ENCODE data around the gene PIR.

PIR gene

DNA sequence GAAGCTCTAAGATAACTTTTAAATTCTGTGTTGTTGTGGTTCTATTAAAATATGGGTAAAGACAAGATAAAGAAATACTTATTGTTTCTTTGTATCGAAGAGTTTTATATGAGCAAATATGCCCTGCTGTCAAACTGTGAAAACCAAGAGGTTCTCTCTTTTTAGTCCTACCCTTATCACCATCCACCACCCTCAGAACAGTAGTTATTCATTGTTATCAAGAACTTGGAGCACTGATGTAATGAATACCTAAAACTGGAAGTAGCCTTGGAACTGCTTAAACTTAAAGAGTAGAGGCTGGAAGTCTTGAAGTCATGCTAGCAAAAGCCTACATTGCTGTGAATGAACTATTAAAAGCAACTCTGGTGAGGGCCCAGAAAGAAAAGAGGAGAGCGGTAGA is 9.2 kb downstream of the PIR start:
- DNase-seq (ENCODE audit: low read depth in 2 of 2): no peak

GRCh38 chrX:15475486-15475885 is 17.6 kb downstream of the PIR start:
- no peak for DNase-seq (ENCODE audit: low read depth in 2 of 2)

DNA sequence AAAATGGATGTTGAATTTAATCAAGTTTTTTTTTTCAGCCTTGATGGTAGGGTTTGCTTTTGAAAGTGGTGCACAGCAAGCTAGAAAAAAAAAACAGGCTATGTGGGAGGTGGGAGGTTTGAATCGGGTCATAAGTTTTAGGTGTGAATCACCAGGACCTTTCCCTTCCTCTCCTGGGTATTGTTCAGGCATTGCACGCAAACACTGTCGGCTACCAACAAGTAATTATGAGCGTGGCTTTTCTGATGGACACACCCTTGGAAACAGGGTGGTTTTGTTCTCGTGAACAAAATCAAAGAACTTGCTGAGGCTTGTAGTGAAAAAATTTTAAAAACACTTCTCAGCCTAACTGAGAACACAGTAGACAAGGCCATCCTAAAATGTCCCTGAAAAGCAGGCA is 18.1 kb downstream of the PIR start:
- DNase-seq (ENCODE audit: low read depth in 2 of 2): no peak

DNA sequence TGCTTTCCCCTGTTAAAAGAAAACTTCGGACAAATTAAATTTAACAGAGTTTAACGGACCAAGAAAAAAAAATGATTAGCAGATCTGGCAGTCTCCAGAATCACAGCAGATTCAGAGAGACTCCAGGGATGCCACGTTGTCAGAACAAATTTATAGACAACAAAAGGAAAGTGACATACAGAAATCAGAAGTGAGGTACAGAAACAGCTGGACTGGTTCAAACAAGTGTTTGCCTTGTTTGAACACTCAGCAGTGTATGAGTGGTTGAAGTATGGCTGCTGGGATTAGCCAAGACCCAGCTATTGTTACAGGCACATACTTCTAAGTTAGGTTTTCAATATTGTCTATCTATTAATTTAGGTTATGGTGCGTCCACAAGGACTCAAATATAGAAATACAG is 19.1 kb downstream of the PIR start:
- no peak for DNase-seq (ENCODE audit: low read depth in 2 of 2)

DNA sequence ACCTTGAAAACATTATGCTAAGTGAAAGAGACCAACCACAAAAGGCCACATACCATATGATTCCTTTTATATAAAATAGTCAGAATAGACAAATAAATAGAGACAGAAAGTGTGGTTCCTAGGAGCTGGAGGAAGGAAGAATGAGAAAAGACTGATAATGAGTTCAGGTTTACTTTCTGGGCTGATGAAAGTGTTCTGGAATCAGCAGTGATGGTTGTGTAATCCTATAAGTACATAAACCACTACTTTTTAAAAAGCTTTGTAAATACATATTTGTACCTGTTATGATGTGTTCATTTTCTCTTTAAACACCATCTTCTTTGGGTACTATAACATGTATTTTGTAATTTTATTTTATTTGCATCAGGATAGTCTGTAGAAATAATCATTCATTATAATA is 20.6 kb downstream of the PIR start:
- no peak for DNase-seq (ENCODE audit: low read depth in 2 of 2)

GRCh38 chrX:15471028-15471427 is 22.1 kb downstream of the PIR start:
- DNase-seq (ENCODE audit: low read depth in 2 of 2): peak; percentile 11 to 13

- no peak for DNase-seq (ENCODE audit: low read depth in 2 of 2)
Observed at GRCh38 chrX:15469613-15470012, 23.5 kb downstream of the PIR start.

- DNase-seq (ENCODE audit: low read depth in 2 of 2): no peak
Observed at GRCh38 chrX:15468036-15468435, 25.1 kb downstream of the PIR start.

DNA sequence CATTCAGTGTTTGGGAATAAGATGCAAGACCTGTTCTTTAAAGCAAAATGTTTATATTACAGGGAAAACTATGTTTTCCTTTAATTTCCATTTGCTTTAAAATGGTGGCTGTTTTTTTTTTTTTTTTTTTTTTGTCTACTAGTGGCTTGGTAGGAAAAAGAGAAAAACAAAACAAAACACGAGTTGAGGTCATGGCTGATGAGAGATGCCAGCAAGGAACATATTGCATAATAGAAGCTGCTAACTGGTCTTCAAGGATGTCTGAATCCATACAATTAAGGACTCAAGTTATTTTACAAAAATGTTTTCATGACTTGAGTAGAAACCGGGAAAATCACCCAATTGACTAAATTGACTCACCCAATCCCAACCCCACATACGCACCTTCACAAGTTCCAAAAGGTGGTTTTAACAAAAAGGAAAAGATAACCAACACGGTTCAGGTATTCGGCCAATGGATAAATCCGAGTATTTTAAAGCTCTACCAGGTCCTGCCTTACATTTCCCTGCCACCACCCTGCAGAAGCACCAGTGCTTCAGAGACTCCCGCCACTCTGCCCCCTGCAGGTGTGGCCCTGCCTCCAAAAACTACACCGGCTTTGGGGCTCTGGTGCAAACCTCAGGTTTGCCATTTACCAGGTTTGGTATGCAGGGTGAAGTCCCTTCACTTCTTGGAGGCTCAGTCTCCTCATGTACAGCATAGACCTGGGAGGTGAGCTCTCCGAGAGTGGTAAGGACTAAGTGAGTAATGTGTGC is 27.1 kb downstream of the PIR start:
- no peak for DNase-seq (ENCODE audit: low read depth in 2 of 2)

DNA sequence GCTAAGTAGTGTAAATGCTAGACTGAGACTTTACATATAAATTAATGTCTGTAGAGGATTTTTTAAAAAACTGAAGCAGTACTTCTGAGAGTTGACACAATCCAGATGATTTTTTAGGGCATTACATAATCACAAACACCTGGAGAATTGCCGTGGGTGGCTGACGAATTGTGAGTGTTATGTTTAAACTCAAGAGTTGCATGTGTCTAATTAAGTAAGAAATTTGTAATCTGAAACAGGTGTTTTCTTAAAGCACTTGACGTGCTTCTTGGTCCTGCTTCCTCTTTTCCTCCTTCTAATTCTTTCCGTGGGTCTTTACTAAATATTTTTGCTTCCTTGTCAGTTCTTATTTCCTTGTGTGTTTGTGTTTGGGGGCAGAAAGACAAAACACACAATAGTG is 27.8 kb downstream of the PIR start:
- DNase-seq (ENCODE audit: low read depth in 2 of 2): no peak

- DNase-seq (ENCODE audit: low read depth in 2 of 2): no peak
Observed at GRCh38 chrX:15464704-15465103, 28.4 kb downstream of the PIR start.

- no peak for DNase-seq (ENCODE audit: low read depth in 2 of 2)
Observed at GRCh38 chrX:15451913-15452312, 41.2 kb downstream of the PIR start.

DNA sequence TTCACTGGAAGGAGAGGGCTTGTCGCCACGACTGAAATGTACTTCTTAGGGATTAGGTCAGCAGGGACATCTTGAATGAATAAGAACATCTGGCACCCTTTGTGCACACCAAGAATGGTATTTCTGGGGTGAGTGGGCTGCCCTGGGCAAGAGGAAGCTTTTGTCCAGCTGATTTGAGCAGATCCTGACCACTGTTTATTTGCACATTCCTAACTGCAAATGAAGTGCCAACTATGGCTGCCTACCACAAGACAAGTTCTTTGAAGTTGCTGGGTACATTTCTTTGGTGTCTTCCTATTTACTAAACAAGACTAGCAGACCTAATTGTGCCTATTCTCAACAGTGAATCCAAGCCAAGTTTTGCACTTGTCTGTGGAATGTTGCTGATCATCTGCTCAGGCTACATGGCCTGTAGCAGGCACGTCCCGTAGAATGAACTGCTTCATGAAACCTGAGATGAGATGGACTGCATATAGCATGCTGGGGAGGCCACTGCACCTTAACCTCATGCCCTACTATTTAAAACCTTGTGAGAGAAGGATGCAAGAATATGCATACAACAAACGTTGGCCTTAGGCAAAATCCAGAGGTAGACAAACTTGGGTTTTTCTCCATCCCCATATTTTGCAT is 45.0 kb downstream of the PIR start:
- DNase-seq (ENCODE audit: low read depth in 2 of 2): no peak

DNA sequence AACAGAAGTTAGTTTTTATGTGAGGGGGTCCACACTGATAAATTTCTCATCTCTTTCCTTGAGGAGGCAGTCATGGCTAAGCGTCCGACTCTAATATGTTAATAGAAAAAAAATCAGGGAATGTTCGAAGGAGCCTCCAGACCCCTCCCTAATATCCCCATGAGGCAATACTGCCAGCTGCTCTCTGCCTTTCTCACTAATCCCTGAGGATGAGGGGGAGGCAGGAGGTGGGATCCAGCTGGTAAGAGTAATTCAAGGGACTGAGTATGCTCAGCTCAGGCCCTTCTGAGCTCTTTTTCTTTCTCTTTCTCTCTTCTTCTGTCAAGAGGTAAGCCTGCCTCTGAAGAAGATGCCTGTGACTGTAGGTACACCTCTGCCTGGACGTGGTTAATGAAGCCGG is 51.7 kb downstream of the PIR start:
- no peak for DNase-seq (ENCODE audit: low read depth in 2 of 2)

GRCh38 chrX:15438332-15438731 is 54.8 kb downstream of the PIR start:
- no peak for DNase-seq (ENCODE audit: low read depth in 2 of 2)

- no peak for DNase-seq (ENCODE audit: low read depth in 2 of 2)
Observed at GRCh38 chrX:15437724-15438123, 55.4 kb downstream of the PIR start.

DNA sequence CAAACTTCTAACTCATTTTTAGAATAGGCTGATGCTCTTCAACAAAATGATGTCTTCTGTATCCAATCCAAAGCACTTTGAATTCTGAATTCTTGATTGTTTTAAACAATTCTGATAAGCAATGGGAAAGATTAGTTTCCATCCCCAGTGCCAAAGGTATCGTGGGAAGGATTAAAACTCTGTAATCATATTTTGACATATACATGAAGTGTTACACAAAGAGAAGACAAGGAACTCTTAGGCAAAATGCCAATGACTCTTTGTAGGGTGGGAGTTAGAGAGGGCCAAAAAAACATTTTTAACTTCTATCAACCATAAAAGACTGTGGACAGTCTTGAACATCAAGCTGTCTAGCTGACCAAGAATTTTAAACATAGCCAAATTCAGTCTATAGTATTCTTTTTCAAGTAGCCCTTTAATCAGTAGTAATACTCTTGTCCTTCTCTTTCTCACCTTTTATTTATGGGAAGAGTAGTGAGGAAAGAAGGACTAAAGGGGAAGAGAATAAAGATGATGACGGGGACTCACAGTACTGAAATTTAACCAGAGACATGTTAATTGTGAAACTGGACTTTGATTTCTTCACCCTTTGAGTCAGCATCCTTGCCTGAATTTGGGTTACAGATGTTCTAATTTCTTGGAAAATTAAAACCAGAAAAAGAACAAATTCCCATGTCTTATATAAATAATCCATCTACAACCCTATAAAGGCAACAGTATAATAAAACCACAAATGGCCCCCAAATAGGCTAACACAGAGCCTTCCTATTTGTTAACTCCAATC is 57.1 kb downstream of the PIR start:
- no peak for DNase-seq (ENCODE audit: low read depth in 2 of 2)

DNA sequence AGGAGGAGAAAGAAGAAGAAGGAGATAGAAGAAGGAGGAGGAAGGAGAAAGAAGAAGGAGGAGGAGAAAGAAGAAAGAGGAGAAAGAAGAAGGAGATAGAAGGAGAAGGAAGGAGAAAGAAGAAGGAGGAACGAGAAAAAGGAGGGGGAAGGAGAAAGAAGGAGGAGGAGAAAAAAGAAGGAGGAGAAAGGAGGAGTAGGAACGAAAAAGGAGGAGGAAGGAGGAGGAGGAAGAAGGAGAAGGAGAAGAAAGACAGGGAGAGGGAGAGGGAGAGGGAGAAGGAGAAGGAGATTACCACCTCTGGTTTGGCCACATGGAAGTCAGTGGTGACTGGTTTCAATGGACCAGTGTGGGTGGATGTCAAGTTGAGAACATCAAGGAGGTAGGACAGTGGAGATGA is 58.9 kb downstream of the PIR start:
- no peak for DNase-seq (ENCODE audit: low read depth in 2 of 2)

- DNase-seq (ENCODE audit: low read depth in 2 of 2): no peak
Observed at GRCh38 chrX:15430584-15430983, 62.5 kb downstream of the PIR start.

DNA sequence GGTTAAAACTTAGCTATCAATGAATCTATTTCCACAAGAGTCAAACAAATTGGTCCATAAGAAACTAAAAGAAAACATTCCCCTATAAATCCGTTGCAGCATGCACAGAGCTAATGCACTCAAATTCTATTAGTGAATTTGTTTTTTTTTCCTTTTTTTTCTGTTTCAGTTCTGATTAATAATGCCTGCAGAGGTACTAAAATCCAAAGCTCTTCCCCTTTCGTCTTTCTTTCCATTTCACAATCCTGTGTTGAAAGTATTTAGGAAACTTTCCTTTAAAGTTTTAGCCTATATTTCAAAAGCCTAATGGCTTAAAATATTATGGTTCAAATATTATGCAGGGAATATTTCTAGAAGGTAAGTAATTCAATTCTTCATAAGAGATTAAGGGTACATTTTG is 63.1 kb downstream of the PIR start:
- no peak for DNase-seq (ENCODE audit: low read depth in 2 of 2)

DNA sequence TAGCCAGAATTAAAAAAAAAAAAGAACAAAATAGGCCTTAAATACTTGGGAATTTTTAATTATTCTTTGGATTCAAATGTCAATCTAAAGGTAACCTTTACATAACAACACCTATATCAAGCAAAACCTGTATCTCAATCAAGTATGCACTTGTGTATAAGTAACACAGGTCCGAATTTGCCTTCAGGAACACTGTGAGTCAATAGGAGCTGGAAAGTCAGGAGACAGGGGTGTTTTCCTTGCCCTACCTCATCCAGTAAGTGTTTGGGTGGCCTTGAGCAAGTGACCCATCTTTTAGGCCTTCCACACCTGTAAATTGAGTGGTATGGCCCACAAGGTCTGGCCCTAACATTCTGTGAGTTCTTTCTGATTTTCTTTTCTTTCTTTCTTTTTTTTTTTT is 68.1 kb downstream of the PIR start:
- DNase-seq (ENCODE audit: low read depth in 2 of 2): no peak

DNA sequence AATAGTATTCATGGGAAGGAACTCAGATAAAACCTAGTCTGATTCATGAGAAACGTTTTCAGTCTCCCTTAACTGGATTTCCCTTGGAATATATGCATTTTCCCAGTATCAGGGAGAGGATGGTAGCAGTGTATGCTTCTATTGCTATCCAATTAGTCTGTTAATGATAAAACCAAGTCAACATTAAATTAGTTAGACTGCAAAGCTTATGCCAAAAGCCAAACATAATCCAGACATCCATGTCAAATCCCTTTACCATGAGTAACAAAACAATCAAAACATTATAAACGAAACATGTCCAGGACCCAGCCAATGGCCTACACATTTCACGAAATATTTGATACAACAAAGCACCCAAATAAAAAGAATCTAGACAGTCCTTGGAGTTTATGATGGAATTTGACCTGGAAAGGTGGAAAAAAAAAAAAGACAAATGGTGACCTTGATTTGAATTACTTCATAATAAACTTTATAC is 74.4 kb downstream of the PIR start:
- no peak for DNase-seq (ENCODE audit: low read depth in 2 of 2)
